GM19043 (cell line): ENCODE measurements around the gene POLA1.

Source experiments
- ATAC-seq: cut with Tn5 transposase; IDR thresholded peaks from one replicate; pipeline ENCODE4 v1.9.1; 2021; ENCODE audit warnings: low read depth; ENCODE audit not compliant: unreplicated experiment

The POLA1 gene

DNA sequence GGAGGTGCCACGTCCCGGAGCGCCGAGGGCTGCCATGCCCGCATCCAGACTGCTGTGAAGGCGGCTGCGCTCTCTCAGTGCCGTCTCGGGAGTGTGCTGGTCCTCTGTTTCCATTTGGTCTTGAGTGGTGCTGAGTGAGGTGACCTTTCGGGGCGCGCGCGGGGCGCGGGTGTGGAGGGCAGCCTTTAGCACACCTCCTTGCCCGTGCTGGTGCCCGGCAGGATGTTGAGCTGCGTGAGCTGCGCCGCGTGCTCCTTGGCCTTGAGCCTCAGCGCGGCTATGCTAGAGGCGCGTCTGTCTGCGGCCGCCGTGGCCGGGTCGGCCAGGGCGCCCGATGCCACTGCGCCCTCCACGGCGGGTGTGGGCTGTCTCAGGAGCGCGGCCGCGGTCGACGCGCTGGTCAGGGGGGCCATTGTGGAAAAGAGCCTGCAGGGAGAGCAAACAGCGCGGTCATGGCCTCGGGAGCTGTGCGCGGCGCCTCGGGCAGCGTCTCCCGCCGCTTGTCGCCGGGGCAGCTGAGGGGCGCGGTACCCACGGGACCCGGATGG lies 310.8 kb downstream of the POLA1 start:
- ATAC-seq, result no peak

DNA sequence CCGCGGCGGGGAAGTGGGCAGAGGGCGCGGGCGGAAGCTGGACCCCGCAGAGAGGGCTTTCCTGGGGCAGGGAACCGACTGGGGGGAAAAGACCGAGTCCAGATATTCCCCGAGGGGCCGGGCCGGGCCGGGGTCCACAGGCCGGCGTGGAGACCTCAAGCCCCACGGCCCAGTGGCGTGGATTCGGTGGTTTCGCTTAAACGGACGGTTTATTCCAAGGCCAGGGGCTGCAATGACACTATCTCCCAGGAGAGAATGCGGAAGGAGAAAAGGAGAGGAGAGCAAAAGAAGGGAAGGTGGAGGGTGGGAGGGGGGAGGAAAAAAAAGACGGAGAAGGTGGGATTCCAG lies 311.3 kb downstream of the POLA1 start:
- no peak for ATAC-seq

DNA sequence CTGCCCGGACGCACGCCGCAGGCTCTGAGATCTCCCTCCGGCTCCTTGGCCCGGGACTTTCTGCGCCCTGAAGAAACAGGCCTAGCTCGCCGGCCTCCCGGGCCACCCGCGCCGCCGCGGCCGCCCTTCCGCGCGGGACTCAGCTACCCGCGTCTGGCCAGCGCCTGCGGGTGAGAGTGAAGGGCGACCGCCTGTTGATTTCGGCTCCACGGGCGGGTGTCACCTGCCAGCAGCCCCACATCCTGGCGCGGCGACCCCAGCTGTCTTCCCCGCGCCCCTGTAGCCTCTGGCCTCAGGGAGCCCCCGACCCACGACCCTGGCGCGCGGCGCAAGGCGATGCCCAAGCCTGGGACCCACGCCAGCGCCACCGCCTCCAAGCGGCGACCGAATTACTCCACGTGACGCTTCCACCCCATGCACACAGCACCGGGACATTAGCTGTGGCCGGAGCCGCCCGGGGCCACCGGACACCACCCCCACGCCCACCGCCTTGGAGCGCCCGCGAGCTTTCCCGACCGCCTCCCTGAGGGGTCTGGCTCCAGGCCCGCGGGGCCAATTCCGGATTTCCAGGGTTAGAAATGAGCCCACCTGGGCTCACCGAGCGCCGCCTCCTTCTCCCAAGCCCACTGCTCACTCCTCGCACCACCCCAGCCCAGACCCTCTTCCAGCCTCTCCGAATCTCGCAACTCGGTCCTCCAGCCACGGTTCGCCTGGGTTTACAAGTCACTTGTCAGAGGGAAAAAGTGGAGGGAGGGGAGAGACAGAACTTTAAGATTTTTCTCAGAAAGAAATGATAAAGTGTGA lies 311.9 kb downstream of the POLA1 start:
- no peak for ATAC-seq

DNA sequence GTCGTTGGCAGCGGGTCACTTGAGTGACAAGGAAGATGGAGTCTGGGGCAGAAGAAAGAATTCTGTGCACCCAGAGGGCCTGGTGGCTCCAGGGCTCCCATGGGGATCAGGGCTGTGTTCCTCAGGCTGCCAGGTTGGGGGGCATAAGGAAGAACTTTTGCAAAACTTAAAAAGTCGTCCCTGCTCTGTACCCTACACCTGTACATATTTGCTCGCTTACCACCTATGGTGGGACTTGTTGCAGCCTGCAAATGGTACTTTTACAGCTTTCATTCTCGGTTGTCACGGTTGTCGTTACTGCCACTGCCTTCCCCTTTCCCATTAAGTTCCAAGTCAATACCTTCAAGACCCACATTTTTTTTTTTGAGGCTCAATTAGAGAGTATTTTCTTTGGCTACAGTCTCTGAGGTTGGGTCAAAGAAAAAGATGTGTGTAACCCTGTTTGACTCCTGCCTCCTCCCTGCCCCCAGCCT lies 312.9 kb downstream of the POLA1 start:
- ATAC-seq, result no peak

DNA sequence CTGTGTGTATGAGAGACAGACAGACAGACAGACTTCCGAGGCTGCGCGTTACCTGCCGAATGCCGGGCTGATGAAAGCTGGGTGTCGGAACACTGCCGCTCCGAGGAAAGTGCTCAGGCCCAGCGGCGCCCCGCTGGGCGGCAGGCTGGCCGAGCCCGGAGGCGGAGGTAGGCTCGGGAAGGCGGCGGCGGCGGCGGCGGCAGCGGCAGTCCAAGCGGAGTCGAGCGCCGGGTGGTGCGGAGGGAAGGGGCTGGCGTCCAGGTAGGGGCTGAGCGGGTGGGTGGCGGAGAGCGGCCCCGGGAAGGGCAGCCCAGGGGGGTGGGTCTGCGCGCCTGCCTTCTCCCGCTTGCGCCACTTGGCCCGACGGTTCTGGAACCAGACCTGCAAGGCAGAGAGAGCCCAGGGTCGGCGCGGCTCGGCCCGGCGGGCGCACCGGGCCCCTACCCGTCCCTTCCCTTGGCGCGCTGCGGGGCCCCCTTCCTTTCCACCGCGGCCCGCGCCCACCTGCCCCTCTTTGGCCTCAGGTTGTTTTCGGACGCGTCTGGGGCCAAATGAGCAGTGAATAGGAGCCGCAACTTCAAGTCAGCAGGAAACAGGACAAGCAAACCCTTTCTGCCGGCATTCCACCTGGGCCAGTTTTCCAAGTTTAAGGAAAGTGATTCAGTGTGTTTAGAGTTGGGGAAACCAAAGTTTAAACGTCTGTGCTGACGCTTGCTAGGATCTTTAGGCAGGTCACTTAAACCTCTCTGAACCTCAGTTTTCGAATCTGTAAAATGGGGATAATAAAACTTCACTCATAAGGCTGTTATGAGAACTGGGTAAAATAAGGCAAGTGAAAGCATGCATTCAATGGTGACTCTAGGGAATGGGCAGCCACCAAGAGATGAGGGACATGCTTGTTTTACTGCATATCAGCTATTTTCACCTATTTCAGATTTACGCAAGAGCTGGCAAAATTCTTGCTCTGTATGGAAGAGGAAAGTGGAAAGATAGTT lies 313.6 kb downstream of the POLA1 start:
- no peak for ATAC-seq

DNA sequence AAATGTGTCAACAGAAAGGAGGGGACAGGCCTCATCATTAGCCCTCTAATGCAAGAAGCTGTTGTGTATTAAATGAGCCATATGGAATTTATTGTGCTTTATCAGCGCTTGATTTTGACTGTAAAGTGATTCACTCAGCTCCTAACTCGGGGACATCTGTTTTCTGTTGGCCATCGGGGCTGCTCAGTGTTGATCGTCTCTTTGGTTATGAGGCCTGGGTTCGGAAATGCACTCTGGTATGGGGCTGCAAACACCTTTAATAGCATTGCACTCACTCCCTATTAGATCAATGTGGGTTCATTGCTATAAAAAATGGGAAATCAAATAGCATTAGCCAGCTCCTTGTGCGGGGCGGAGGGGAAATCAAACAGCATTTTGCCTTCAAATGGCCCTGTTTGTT lies 315.7 kb downstream of the POLA1 start:
- no peak for ATAC-seq

DNA sequence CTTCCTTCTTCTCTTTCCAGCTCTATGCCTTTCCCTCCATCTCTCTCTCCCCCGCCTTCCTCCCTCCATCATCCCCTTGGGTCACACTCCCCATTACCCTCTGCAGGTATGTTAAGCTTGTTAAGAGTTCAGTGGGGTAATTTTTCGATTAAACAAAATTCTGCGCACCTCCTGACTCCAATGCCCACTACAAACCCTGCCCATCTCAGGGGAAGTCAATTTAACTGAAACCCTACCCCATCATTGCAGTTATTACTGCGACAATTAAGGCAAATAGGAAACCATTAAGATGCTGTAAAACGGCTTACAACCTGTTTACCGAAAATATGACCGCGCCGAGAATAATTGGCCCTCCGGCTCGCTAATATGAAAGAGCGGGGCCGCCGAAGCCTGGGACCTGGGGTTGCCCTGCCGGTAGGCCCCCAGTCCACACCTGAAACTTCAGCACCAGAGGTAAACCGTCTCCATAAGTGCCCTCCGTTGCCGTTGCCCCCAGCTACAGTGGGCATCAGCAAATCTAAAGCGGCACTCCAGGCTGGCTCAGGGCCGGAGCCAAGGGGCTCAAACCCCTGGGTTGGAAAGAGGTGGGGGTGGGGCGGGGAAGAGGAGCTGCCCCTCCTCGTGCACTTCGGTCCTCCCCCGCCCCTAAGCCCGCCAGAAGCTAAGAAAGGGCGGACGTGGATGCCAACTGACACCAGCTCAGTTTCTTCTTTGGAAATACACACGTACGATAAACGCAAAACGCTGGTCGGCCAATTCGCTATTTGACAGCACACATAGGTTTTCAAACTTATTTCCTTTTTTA lies 317.3 kb downstream of the POLA1 start:
- no peak for ATAC-seq

DNA sequence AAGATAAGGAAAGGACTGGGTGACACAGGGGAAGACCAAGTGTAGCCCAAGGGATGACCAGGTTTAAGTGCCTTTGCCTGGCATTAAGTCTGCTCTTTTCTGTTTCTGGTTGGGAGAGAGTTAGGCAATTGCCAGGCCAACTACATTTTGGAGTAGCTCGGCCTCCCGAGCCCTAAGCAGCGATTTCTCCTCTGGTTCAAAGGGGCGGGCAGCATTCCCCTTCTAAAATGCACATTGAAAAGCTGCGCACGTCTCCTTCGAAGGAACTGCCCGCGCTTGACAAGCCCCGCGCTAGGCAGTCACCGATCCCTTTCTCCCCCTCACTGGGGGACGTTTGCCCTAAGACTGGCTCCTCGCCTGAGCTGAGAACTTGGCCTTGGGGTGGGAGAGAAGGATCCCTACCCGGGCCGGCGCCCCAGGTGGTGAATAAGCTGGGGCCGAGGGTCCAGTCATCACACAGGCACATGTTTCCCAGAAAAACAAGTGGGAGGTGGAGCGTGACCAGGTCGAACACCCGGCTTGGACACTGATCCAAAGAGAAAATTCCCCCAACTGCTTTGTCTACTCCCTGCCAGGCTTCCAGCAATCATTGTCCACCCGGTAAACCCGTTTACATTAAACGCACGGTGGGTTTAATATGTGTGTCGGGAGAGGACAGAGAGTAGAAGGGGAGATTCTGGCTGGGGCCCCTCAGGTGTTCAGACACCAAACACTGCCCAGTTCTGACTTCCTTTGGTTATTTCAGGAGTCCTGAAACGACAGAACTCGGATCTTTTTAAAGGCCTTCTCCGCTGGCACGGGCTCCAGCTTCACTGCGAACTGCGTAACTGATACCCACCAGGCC lies 318.1 kb downstream of the POLA1 start:
- no peak for ATAC-seq

DNA sequence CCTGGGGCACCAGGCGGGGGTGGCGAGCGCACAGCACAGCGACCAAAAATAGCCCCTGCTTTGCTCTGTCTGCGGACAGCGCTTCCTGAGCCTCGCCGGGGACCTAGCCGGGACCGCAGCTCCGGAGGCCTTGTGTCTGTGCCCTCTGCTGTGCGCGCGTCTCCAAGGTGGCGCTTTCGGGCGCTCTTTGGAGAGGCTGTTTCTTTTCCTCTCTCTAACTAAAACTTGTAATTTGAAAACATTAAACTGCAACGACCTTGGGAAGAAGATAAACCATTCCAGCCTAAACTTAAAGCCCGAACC lies 318.7 kb downstream of the POLA1 start:
- ATAC-seq, result no peak

DNA sequence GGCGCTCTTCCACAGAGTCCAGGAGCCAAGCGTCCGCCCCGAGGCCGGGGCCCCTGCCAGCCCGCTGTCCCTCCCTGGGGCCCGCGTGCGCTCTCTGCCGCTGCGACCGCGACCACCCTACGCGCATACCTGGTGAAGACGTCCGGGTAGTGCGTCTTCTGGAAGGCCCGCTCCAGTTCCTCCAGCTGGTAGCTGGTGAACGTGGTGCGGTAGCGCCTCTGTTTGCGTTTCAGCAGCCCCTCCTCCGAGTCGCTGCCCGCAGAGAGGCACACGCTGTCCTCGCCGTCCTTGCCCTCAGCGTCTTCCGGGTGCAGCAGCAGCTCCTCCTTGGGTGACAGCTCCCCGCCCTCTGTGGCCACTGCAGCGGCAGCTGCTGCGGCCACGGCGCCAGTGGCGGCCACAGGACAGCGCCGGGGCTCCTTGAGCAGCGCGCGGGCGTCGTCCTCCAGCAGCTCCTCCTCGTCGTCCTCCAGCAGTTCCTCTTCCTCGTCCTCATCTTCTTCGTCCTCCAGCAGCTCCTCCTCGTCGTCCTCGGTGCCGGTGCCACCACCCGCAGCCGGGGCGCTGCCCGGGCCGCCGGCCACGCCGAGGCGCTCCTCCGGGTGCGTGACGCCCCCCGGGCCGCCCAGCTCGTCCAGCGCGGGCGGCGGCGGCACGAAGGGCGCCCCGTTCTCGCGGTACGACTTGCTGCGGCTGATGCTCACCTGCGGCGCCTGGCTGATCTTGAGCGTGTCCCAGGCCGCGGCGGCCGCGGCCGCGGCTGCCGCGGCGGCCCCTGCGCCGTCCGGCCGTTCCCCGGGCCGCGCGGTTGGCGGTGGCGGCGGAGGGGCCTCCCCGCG lies 319.3 kb downstream of the POLA1 start:
- ATAC-seq, result no peak

DNA sequence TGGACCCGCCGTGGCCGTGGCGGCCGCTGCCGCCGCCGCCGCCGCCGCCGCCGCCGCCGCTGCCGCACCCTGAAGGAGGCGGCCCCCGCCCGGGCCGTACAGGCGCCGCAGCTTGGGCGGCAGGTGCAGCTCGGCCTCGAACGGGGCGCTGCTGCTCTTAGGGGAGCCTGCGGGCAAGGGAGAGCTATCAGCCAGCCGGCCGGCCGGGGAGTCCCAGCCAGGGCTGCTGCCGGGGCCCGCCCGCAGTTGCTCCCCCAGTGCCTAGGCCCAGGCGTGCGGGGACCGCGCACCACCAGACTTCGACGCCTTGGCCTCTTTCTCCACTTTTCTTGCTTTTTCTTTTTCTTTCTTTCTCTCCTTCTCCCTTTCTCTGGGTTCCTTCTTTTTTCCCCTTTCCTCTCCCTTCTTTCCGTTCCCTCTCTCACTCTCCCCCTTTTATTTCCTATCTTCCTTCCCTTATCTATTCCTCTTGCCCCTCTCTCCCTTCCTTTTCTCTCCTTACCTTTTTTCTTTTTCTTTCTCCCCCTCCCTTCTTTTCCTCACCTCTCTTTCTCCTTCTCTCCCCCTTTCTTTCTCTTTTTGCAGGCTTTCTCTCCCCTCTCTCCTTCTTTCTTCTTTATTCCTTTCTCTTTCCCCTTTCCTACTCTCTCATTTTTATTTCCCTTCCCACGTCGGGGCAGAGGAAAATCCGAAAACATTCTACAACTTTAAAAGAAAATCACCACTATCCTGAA lies 320.1 kb downstream of the POLA1 start:
- no peak for ATAC-seq

DNA sequence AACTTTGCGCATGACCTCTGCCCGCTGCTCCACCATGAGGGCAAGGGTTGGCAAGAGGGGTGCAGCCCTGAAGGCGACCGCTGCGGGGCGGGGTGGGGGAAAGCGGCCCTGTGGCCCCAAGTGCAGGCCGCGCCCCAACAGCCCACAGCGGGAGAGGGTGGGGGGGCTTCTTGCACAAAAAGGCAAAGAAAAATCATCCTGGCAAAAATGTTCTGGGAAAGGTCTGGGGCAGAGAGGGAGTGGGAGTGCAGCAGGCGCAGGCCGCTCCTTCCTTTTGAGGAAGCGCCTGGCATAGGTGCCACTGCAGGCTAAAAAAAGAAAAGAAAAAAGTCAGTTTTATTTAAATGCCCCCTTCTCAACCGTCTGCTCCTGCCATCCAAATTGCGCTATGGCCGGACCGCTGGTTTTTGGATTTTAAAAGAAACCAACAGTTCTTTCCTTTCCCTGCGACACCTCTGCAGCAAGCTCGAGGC lies 320.7 kb downstream of the POLA1 start:
- ATAC-seq, result no peak

DNA sequence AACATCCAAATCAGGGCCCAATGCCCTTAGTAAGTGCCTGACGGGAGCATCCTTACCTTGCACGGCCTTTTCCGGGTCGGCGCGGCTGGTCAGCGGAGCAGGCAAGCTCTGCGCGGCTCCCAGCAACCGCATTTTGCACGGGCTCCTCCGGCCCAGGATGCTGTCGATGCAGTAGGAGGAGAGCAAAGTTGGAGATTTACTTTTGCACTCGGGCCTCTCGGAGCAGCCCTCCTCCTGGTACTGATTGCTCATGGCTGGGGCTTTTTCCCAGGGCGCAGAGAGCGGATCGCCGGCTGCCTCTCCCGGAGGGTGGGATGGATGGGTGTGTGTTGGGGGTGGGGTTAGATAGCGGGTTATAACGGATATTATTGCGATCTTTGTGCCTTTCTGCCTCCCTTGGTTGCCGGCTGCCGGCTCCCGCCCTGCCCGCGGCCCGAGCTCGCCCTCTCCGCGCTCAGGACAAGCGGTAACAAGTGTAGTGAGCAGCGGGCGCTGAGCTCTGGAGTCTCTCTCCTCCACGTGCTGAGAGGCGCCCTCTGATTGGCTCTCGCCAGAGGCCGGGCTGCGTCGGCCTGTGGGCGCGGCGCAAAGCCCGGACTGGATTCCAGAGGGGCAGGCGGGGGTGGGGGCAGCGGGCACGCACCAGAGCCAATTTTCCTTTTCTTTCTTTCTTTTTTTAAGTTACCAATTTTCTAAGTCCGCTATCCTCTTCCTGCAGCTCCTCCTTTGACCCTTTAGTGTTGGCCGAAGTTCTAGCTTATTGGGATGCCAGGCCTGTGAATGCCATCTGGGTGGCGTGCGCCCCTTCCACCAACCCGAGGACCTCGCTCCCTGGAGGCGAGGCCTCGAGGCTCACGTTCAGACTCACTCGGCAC lies 322.0 kb downstream of the POLA1 start, which contains the start of gene ARX:
TSS of gene ARX (minus strand) at position 480 of the 875 bp plus-strand sequence. CDS start at position 252, 228 bp downstream.
- ATAC-seq, result peak; percentile 55

DNA sequence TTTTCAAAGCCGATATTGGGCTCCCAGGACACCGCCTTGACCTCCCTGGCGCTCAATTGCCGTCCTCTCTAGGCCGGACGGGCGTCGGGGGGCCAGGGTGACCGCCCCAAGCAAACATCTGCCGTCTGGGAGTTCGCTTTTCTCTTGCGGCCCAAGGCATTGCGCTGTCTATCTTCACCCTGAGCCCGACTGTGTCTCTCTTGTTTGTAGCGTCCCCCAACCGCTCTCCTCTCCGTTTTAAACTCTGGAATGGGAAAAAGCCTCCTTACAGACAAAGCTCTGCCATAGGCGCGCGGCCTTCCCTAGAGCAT lies 322.6 kb downstream of the POLA1 start:
- ATAC-seq, result no peak

DNA sequence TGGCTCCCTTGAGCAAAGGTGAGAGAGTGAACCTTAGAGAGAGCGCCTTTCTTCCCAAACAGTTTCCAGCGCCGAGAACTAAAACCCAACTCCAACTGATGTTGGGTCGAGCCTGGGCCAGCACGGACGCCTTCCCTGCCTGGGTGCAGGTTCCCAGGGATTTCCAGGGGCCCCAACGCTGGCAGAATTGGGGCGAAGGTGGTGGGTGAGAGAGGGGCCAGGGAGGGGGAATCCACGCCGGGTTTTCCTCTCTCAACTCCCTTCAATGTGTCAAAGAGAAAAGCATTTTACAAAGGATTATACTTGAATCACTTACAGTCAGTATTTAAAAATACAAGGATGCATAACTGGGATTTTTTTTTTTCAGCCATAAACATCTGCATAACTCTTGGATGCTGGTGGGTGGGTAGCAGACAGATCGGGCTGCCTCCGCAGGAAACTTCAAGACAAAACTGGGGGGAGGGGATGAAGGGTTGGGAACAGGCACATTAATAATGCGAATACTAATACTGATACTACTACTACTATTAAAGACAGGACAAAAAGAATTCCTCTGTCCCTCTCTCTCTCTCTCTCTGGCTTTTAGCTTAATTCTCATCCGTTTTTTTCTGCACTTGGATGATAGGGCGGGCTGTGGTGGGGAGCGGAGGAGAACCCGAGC lies 323.4 kb downstream of the POLA1 start:
- ATAC-seq, result no peak

DNA sequence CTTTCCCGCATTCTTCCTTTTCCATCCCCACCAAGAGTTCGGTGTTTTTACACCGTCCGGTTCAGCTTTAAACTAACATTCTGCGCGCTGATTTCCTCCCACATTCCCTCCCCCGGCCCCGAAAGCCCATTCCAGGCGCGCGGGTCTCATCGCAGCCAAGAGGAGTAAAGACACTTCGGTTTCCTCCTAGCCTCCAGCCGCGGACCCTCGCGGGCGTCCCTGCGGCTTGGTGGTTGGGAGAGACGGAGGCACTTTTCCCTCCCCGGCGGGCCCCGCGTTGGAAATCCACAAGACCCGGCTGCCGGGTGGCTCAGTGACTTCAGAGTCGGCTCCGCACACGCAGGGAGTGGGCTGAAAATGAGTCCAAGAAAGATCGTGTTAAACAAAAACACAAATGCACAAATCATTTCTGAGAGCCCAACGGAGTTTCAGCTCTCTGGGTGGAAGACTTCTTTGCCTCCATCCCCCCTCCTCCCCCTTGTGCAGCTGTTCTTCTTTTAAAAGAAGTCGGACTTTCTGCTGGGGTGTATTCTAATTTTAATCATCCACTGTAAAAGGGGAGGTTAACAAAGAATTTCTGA lies 324.0 kb downstream of the POLA1 start:
- no peak for ATAC-seq
